ENCODE results near the gene LDLRAD4.

DNA sequence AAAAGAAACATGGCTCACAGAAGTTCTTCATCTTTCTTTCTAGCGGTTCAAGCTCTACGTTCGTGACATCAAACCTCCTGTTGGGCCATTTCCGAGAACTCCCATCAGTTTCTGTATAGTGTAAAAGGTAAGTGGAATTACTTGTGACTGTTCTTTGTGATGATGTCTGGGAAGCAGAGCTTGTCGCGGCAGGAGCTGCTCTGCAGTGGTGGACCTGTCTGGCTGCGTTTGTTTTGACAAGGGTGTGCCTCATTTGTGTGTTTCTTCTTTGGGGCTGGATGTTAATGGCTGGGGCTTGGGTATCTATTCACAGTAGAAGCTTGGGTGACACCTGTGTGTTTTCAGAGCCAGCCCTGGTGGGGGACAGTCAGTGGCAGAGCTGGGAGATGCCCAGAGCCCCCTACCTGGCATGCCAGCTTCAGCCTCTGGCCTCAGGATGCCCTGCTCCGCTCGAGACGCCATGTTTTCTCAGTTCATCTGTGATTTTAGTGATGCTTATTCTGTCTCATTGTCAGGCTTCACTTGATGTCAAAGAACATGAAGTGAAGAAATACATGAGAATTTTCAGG is 59.6 kb downstream of the LDLRAD4 start:
- TF ChIP-seq POLR2A (IDR thresholded peaks at IDR 0.05), result no peak
- TF ChIP-seq, protein P1, sequence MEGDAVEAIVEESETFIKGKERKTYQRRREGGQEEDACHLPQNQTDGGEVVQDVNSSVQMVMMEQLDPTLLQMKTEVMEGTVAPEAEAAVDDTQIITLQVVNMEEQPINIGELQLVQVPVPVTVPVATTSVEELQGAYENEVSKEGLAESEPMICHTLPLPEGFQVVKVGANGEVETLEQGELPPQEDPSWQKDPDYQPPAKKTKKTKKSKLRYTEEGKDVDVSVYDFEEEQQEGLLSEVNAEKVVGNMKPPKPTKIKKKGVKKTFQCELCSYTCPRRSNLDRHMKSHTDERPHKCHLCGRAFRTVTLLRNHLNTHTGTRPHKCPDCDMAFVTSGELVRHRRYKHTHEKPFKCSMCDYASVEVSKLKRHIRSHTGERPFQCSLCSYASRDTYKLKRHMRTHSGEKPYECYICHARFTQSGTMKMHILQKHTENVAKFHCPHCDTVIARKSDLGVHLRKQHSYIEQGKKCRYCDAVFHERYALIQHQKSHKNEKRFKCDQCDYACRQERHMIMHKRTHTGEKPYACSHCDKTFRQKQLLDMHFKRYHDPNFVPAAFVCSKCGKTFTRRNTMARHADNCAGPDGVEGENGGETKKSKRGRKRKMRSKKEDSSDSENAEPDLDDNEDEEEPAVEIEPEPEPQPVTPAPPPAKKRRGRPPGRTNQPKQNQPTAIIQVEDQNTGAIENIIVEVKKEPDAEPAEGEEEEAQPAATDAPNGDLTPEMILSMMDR (IDR thresholded peaks at IDR 0.05), result no peak
